K562 (cell line): ENCODE results near the gene ZNF500. TPM values are rescaled to one million over a fixed set of nuclear protein-coding genes. Genes with fewer than 3 reads are reported as not detected.
A peak's percentile ranks its signal among the peaks of the same experiment; 100 is the strongest.

Source experiments
- BHLHE40 ChIP-seq: IDR thresholded peaks from 2 replicates; pipeline ENCODE4 v1.6.1; 2011; ENCODE audit warnings: low read length, improper control_type of control experiment
- DMBX1 ChIP-seq: fragments of 250-450 bp; sonication (Bioruptor Pico); IDR thresholded peaks from 2 replicates; pipeline ENCODE4 v1.8.0; 2022; ENCODE audit warnings: inconsistent platforms, mild to moderate bottlenecking, moderate library complexity, borderline replicate concordance
- HDAC8 ChIP-seq: fragments of 450-650 bp; IDR thresholded peaks from 2 replicates; pipeline ENCODE4 v1.6.1; 2016; ENCODE audit warnings: mild to moderate bottlenecking, missing genetic modification characterization, moderate library complexity, missing compliant biosample characterization
- HNRNPH1 ChIP-seq: fragments of 200-400 bp; formaldehyde crosslinking; optimal IDR thresholded peaks from 2 replicates; pipeline ENCODE3; 2017; ENCODE audit warnings: low read depth, mild to moderate bottlenecking, low read length, moderate library complexity
- SMAD1 ChIP-seq: fragments of 150-350 bp; IDR thresholded peaks from 2 replicates; pipeline ENCODE4 v1.6.1; 2014; ENCODE audit warnings: low read length, low read depth; ENCODE audit not compliant: partially characterized antibody
- SNRNP70 ChIP-seq: fragments of 200-400 bp; formaldehyde crosslinking; optimal IDR thresholded peaks from 2 replicates; pipeline ENCODE3; 2017; ENCODE audit warnings: low read depth, low read length
- SUPT5H ChIP-seq: fragments of 450-650 bp; IDR thresholded peaks from 2 replicates; pipeline ENCODE4 v1.6.1; 2016
- polyA plus RNA-seq, 8 experiments: library from polyadenylated mRNA; depleted of rRNA in 4 of 8; stranded (reverse) in 5 of 8; unstranded in 3 of 8; fragments of >200 nt; fragmentation: Nextera tagmentation in 2 of 8; fragmentation: Illumina TruSeq in 1 of 8; extraction: Ambion mirVana in 2 of 8; extraction: Trizol in 1 of 8; gene quantifications; 2 replicates each; pipeline versions ENCODE4 v1.2.1 to v1.2.3, GENCODE V29; 2011 to 2014; ENCODE audit warnings: inconsistent platforms in 1 of 8, missing spikeins in 1 of 8
- total RNA-seq, 7 experiments: library from RNA; depleted of rRNA in 6 of 7; stranded (reverse); fragments of >200 nt in 6 of 7; fragmentation: Illumina TruSeq in 2 of 7; extraction: Trizol in 2 of 7; gene quantifications; 2 replicates each; pipeline versions ENCODE4 v1.2.1 to v1.2.3, GENCODE V29; 2011 to 2021; ENCODE audit warnings: low replicate concordance in 1 of 7
- TF ChIP-seq, protein P1 (sequence below): fragments of 250-450 bp; sonication (Bioruptor Pico); IDR thresholded peaks from 2 replicates; pipeline ENCODE4 v1.4.0; 2020
- TF ChIP-seq, protein P2 (sequence below): fragments of 200-800 bp; sonication (Bioruptor generic); IDR thresholded peaks from 2 replicates; pipeline ENCODE4 v1.6.1; 2017; ENCODE audit warnings: missing genetic modification characterization, missing compliant biosample characterization
- TF ChIP-seq, protein P3 (sequence below): sonication (generic); formaldehyde crosslinking; IDR thresholded peaks from 2 replicates; pipeline ENCODE4 v1.8.1; 2023; ENCODE audit warnings: mild to moderate bottlenecking, missing genetic modification reagents, moderate library complexity

Gene ZNF500
- total and polyA plus RNA-seq, 9 of the 15 experiments (the other 6 are each of a cell fraction or from before 2014, with no cell fraction given), result 0.80 to 20.8 (median 5.3) TPM

DNA sequence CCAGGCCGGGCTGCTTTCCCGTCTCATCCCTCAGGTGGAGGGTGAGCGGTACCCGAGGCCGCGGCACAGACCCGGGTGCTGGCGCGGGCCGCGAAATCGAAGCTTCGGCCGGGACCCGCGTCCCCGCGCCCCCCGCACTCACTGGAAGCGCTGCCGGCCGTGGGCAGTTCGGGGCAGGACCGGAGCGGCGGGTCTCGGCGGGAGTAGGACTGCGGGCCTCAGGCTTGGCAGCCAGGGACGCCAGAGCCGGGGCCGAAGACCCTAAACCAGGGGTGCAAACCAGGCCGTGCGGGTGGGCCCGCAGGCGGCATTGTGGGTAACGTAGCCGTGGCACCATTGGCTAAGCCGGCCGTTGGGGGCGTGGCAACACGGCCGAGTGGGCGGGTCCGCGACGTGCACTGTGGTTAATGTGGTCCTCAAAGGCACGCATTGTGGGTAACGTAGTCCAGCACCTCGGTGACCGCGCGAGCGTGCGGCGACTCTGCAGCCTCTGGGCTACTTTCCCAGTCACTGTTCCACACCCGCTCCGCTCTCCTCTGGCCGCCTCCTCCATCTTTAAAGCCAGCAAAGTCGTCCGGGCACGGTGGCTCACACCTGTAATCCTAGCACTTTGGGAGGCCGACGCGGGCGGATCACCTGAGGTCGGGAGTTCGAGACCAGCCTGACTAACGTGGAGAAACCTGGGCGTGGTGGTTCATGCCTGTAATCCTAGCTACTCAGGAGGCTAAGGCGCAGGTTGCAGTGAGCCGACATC is at the start of gene ZNF500 (continued):
- TF ChIP-seq, protein P1, sequence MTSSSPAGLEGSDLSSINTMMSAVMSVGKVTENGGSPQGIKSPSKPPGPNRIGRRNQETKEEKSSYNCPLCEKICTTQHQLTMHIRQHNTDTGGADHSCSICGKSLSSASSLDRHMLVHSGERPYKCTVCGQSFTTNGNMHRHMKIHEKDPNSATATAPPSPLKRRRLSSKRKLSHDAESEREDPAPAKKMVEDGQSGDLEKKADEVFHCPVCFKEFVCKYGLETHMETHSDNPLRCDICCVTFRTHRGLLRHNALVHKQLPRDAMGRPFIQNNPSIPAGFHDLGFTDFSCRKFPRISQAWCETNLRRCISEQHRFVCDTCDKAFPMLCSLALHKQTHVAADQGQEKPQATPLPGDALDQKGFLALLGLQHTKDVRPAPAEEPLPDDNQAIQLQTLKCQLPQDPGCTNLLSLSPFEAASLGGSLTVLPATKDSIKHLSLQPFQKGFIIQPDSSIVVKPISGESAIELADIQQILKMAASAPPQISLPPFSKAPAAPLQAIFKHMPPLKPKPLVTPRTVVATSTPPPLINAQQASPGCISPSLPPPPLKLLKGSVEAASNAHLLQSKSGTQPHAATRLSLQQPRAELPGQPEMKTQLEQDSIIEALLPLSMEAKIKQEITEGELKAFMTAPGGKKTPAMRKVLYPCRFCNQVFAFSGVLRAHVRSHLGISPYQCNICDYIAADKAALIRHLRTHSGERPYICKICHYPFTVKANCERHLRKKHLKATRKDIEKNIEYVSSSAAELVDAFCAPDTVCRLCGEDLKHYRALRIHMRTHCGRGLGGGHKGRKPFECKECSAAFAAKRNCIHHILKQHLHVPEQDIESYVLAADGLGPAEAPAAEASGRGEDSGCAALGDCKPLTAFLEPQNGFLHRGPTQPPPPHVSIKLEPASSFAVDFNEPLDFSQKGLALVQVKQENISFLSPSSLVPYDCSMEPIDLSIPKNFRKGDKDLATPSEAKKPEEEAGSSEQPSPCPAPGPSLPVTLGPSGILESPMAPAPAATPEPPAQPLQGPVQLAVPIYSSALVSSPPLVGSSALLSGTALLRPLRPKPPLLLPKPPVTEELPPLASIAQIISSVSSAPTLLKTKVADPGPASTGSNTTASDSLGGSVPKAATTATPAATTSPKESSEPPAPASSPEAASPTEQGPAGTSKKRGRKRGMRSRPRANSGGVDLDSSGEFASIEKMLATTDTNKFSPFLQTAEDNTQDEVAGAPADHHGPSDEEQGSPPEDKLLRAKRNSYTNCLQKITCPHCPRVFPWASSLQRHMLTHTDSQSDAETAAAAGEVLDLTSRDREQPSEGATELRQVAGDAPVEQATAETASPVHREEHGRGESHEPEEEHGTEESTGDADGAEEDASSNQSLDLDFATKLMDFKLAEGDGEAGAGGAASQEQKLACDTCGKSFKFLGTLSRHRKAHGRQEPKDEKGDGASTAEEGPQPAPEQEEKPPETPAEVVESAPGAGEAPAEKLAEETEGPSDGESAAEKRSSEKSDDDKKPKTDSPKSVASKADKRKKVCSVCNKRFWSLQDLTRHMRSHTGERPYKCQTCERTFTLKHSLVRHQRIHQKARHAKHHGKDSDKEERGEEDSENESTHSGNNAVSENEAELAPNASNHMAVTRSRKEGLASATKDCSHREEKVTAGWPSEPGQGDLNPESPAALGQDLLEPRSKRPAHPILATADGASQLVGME (CRISPR knock-in tag), result no peak
- peak; percentile 70; the same call in 1 of the 2 replicates for TF ChIP-seq BHLHE40
- no peak for TF ChIP-seq SNRNP70
- peak; percentile 86 for TF ChIP-seq SUPT5H
- TF ChIP-seq SMAD1, result no peak
- no peak; the same call in 1 of the 2 replicates for TF ChIP-seq DMBX1
- TF ChIP-seq, protein P2, sequence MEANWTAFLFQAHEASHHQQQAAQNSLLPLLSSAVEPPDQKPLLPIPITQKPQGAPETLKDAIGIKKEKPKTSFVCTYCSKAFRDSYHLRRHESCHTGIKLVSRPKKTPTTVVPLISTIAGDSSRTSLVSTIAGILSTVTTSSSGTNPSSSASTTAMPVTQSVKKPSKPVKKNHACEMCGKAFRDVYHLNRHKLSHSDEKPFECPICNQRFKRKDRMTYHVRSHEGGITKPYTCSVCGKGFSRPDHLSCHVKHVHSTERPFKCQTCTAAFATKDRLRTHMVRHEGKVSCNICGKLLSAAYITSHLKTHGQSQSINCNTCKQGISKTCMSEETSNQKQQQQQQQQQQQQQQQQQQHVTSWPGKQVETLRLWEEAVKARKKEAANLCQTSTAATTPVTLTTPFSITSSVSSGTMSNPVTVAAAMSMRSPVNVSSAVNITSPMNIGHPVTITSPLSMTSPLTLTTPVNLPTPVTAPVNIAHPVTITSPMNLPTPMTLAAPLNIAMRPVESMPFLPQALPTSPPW (CRISPR knock-in tag), result peak; percentile 65
- TF ChIP-seq, protein P3, sequence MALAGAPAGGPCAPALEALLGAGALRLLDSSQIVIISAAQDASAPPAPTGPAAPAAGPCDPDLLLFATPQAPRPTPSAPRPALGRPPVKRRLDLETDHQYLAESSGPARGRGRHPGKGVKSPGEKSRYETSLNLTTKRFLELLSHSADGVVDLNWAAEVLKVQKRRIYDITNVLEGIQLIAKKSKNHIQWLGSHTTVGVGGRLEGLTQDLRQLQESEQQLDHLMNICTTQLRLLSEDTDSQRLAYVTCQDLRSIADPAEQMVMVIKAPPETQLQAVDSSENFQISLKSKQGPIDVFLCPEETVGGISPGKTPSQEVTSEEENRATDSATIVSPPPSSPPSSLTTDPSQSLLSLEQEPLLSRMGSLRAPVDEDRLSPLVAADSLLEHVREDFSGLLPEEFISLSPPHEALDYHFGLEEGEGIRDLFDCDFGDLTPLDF (CRISPR knock-in tag), result no peak
- TF ChIP-seq HDAC8 (tag), result no peak
- TF ChIP-seq HNRNPH1, result no peak
